ENCODE results near the gene HNRNPA1. TPM values are rescaled to one million over a fixed set of nuclear protein-coding genes. Genes with fewer than 3 reads are reported as not detected.

HNRNPA1 gene
- total and polyA plus RNA-seq, 9 of the 15 experiments (the other 6 are each of a cell fraction or from before 2014, with no cell fraction given) = 1,166 to 2,703 (median 1,815) TPM

GRCh38 chr12:54280468-54281260 is at the start of gene HNRNPA1 (continued):
- TF ChIP-seq ZNF318 (IDR thresholded peaks at IDR 0.05; ENCODE audit: borderline replicate concordance in 1 of 2, low read depth in 1 of 2) = no peak
- no peak for TF ChIP-seq TCF7L2 (IDR thresholded peaks at IDR 0.05; ENCODE audit: low read depth, low read length)
- peak; percentile 27; the same call in 1 of the 2 replicates for TF ChIP-seq ZNF212 (CRISPR knock-in tag; IDR thresholded peaks at IDR 0.05)
- TF ChIP-seq, protein P1, sequence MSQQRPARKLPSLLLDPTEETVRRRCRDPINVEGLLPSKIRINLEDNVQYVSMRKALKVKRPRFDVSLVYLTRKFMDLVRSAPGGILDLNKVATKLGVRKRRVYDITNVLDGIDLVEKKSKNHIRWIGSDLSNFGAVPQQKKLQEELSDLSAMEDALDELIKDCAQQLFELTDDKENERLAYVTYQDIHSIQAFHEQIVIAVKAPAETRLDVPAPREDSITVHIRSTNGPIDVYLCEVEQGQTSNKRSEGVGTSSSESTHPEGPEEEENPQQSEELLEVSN (IDR thresholded peaks at IDR 0.05; ENCODE audit: borderline replicate concordance in 1 of 2, extremely low read depth in 1 of 2, insufficient read depth in 1 of 2, insufficient read length in 1 of 2, low read depth in 1 of 2, low read length in 1 of 2, poor library complexity in 1 of 2, severe bottlenecking in 1 of 2) = peak; percentile 49 to 57
- no peak; the same call in 1 of the 2 replicates for TF ChIP-seq ZNF282 (CRISPR knock-in tag; IDR thresholded peaks at IDR 0.05)
- TF ChIP-seq ATF1 (CRISPR knock-in tag; IDR thresholded peaks at IDR 0.05) = no peak
- peak; percentile 98 for TF ChIP-seq ATF1 (tag; IDR thresholded peaks at IDR 0.05)
- TF ChIP-seq HOMEZ (CRISPR knock-in tag; IDR thresholded peaks at IDR 0.05) = no peak
- TF ChIP-seq ZFP91 (CRISPR knock-in tag; IDR thresholded peaks at IDR 0.05) = no peak; the same call in 1 of the 2 replicates
- TF ChIP-seq, protein P2, sequence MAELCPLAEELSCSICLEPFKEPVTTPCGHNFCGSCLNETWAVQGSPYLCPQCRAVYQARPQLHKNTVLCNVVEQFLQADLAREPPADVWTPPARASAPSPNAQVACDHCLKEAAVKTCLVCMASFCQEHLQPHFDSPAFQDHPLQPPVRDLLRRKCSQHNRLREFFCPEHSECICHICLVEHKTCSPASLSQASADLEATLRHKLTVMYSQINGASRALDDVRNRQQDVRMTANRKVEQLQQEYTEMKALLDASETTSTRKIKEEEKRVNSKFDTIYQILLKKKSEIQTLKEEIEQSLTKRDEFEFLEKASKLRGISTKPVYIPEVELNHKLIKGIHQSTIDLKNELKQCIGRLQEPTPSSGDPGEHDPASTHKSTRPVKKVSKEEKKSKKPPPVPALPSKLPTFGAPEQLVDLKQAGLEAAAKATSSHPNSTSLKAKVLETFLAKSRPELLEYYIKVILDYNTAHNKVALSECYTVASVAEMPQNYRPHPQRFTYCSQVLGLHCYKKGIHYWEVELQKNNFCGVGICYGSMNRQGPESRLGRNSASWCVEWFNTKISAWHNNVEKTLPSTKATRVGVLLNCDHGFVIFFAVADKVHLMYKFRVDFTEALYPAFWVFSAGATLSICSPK (IDR thresholded peaks at IDR 0.05; ENCODE audit: borderline replicate concordance) = no peak
- no peak for TF ChIP-seq PHTF2 (CRISPR knock-in tag; IDR thresholded peaks at IDR 0.05)

Measured in K562 (cell line).